CD1c-positive myeloid dendritic cell (primary cell): ENCODE measurements around the gene WARS2.
A peak's percentile ranks its signal among the peaks of the same experiment; 100 is the strongest.
"Not testable (repeated sequence)": the region's sequence is repeated elsewhere in the genome, so short reads cannot be mapped to it uniquely, and the experiment has no call there.

Experiments
- DNase-seq: peaks from one replicate; pipeline ENCODE4 v3.0.0-alpha.2; 2016; ENCODE audit errors: extremely low spot score

Gene WARS2

DNA sequence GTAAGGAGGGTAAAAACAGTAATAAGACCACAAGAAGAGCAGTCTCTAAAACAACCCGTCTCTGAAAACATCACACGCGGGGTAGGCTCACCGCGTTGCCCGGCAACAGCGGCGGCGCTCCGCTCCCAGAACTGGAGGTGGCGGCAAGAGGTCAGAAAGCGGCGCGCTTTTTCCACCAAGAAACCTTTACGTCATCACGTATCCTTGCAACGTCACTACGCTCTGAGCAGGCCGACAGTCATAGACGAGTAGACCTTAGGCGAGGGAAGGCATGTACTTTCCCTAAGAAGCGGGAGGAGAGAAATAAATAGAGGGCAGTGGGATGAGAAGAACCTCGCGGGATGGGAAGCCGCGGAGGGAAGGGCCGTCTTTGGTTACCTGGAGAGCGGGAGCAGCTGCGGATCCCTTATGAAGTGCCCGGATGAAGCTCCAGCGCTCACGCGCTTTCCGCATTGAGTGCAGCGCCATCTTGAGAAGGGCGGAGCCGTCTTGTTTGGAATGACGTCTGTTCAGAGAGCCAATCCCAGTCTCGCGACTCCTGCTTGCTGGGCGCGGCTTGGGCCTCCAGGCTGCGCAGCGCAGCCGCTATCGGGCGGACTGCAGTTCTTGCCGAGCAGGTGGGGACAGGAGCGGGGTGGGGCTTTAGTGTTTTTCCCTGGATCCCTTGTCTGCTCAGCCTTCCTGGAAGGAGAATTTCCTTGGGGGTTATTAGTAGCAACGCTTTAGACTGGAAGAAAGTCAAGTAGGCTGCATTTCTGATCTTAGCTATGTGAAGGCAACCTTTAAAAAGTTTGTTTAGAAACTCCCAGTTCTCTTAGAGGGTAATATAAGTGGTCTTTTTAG is at the start of gene WARS2:
WARS2 (minus strand) TSS at position 477 of the 843 bp plus-strand sequence; CDS start at position 468, 9 bp downstream.
- DNase-seq = peak; percentile 99

DNA sequence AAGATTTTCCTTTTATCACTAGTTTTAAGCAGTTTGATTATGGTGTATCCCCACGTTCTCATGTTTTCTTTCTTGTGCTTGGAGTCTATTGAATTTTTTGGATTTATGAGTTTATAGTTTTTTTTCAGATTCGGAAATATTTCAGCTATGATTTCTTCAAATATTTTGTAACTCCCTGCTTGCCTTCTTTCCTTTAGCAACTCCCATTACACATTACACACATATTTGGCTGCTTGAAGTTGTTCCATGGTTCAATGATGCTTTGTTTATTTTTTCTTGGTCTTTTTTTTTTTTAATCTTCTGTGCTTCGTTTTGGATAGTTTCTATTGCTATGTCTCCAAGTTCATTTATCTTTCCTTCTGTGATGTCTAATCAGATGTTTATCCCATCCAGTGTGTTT is 48.5 kb upstream of the WARS2 start:
- DNase-seq = no peak

DNA sequence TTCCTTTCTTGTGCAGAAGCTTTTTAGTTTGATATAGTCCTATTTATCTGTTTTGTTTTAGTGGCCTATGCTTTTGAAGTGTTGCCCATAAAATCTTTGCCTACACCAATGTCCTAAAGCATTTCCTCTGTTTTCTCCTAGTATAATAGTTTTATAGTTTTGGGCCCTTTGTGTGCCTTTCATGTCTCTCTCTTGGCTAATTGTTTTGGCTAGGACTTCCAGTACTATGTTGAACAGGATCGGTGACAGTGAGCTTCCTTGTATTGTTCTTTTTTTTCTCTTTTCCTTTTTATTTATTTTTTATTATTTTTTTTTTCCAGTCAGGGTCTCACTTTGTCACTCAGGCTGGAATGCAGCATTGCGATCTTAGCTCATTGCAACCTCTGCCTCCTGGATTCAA is 47.0 kb upstream of the WARS2 start:
- DNase-seq = no peak

DNA sequence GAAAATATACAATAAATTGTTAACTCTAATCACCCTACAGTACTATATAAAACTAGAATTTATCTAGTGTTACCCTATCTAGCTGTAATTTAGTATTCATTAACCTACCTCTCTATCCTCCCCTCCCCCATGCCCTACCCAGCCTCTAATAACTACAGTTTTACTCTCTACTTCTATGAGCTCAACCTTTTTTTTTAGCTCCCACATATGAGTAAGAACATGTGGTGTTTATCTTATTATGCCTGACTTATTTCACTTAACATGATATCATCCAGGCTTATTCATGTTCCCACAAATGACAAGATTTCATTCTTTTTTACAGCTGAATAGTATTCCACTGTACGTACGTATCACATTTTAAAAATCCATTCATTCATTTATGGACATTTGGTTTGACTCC is 46.0 kb upstream of the WARS2 start:
- DNase-seq = no peak

DNA sequence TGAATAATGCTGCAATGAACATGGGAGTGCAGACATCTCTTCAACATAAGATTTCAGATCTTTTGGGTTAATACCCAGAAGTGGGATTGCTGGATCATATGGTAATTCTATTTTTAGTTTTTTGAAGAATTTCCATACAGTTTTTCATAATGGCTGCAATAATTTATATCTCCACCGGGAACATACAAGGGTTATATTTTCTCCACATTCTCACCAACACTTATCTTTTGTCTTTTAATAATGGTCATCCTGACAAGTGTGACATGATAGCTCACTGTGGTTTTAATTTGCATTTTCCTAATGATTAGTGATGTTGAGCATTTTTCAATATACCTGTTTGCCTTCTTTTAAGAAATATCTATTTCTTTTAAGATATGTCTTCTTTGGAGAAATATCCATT is 44.5 kb upstream of the WARS2 start:
- DNase-seq = no peak

DNA sequence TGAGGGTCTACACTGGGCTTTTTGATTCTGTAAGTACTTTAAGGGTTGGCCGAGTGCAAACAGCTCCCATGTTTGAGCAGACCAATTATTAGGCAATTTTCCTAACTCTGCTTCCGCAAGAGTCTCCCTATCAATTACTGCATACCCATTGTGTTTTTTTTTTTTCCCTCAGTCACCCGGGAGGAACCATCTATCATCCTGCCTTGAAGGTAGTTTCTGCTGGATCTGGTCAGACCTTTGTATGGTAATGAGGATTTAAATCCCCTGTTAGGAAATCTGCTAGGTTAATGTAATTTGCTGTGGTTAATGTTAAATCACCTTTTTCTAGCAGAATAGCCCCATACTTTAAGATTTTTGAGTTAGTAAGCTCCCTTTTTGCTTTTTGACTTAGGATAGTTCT is 40.8 kb upstream of the WARS2 start:
- DNase-seq = no peak

DNA sequence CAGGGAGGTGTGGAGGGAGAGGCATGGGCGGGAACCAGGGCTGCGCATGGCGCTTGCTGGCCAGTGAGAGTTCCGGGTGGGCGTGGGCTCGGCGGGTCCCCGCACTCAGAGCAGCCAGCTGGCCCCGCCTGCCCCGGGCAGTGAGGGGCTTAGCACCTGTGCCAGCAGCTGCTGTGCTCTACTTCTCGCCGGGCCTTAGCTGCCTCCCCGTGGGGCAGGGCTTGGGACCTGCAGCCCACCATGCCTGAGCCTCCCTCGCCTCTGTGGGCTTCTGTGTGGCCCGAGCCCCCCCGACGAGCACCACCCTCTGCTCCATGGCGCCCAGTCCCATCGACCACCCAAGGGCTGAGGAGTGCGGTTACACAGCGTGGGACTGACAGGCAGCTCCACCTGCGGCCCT is 38.6 kb upstream of the WARS2 start:
- DNase-seq = no peak

DNA sequence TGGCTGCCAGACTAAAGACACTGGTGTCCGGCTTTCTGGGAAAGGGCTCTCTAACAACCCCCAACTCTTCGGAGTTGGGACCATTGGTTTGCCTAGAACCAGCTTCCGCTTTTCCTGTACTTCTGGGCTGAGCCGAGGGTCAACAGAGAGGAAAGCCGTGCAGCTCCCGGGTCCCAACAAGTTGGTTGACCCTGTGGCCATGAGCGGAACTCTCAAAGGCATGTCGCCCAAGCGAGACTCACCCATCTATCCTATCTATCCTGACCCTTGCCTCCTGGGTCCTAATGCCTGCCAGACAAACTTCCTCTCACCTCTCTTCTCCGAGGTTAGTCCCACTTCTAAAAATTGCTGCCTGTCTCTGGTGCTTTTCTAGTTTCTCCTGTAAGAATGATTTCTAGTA is 32.5 kb upstream of the WARS2 start:
- not testable (repeated sequence) for DNase-seq

DNA sequence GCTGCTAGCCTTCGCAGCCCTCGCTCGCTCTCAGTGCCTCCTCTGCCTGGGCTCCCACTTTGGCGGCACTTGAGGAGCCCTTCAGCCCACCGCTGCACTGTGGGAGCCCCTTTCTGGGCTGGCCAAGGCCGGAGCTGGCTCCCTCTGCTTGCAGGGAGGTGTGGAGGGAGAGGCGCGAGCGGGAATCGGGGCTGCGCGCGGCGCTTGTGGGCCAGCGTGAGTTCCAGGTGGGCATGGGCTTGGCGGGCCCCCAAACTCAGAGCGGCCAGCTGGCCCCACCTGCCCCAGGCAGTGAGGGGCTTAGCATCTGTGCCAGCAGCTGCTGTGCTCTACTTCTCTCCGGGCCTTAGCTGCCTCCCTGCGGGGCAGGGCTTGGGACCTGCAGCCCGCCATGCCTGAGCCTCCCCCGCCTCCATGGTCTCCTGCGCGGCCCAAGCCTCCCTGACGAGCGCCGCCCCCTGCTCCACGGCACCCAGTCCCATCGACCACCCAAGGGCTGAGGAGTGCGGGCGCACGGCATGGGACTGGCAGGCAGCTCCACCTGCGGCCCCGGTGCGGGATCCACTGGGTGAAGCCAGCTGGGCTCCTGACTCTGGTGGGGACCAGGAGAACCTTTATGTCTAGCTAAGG is 31.0 kb upstream of the WARS2 start:
- not testable (repeated sequence) for DNase-seq

DNA sequence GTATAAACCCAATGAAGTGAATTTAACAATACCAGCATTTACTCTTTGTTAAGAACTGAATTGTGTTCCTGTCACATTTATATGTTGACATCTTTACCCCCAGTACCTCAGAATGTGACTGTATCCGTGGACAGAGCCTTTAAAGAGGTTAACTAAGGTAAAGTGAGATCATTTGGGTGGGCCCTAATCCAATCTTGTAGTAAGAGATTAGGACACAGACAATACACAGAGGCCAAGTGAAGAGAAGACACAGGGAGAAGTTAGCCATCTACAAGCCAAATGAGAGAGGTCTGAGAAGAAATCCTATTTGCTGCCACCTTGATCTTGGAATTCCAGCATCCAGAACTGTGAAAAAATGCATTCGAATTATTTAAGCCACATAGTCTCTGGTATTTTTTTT is 22.9 kb upstream of the WARS2 start:
- DNase-seq = no peak

DNA sequence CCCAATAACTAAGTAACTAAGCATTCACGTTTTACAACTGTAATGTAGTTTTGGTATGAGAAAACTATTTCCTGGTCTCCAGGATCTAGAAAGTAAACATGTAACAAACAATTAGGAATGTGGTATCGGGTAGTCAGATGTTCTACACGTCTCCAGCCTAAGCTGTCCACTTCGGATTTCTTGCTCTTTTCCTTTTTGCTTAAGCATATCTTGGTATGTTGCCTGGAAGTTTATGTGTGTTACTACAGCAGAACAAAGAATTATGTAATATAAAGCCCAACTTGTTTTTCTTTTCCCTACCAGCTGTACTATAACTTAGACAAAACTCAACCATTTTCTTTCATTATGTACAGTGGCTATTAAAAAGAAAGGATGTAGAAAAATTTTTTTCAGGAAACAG is 20.4 kb upstream of the WARS2 start:
- DNase-seq = no peak

DNA sequence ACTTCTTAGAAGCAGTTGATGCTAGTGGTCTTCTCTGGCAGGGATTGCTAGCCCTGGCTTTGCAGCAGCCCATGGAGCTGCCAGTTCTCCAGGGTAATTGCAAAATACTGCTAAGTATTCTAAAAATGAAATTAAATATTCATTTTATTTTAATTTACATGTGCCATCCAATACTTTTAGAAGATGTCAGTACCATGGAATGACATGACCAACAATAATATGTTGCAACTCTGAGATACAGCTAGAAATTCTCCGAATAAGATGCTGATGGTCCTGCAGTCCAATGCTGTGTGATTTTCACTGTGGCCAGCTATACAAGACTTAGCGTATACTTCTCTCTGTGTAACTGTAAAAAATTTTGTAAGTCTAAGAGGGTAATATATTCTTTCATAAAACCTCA is 20.0 kb upstream of the WARS2 start:
- DNase-seq = no peak

DNA sequence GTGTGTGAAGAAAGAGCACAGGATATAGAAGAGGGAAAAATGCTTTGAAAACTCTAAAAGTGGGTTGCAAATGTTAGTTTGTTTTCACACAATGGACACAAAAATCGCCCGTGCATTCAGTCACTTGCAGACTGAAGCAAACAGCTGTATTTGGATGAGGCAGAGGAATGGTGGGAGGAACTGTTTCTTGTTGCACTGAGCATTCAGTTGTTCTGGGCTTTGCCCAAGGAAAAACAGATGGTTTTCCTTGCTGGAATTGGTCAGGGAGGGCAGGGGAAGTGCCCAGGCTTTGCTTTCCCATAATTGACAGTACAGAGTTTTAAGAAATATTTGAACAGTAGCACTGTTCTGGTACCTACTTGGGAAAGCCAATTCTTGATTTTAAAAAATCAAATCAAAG is 19.5 kb upstream of the WARS2 start:
- DNase-seq = no peak

DNA sequence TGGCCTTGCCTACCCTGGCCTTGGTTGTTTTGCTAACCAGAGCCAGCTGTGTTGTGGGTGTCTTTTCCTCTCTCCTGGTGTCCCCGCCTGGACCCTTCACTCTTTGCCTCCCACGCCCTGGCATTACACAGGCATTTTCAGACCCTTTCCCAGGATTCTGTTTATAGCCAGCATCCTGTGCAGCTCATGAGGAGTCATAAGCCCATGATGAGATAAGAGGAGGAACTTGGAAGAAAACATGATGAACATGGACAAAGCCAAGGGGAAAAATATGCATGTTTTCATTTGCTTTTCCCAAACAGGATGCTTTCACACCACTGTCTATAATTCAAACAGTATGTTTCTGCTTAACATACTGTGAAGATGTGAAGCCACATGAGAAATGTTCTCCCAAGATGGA is 18.7 kb upstream of the WARS2 start:
- no peak for DNase-seq

DNA sequence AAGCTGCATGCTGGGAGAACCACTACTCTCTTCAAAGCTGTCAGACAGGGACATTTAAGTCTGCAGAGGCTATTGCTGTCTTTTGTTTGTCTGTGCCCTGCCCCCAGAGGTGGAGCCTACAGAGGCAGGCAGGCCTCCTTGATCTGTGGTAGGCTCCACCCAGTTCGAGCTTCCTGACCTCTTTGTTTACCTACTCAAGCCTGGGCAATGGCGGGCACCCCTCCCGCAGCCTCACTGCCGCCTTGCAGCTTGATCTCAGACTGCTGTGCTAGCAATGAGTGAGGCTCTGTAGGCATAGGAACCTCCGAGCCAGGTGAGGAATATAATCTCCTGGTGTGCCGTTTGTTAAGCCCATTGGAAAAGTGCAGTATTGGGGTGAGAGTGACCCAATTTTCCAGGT is 16.3 kb upstream of the WARS2 start:
- DNase-seq = not testable (repeated sequence)

DNA sequence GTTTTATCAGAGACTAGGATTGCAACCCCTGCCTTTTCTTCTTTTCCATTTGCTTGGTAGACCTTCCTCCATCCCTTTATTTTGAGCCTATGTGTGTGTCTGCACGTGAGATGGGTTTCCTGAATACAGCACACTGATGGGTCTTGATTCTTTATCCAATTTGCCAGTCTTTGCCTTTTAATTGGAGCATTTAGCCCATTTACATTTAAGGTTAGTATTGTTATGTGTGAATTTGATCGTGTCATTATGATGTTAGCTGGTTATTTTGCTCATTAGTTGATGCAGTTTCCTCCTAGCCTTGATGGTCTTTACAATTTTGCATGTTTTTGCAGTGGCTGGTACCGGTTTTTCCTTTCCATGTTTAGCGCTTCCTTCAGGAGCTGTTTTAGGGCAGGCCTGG is 14.6 kb upstream of the WARS2 start:
- not testable (repeated sequence) for DNase-seq

DNA sequence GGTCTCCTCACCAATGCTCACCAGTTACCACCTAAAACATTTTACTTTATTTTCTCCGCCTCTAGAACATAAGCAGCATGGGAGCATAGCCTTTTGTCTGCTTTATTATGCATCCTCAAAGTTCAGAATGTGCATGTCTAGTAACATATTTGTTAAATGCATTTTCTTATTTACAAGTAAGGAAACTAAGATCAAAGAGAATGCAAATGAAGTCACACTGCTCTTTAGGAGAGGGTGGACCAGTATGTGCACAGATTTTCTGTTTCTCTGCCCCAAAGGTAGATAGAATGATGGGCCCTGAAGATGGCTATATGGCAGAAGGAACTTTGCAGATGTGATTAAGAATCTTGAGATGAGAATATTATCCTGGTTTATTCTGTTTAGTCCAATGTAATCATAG is 9.7 kb upstream of the WARS2 start:
- no peak for DNase-seq

DNA sequence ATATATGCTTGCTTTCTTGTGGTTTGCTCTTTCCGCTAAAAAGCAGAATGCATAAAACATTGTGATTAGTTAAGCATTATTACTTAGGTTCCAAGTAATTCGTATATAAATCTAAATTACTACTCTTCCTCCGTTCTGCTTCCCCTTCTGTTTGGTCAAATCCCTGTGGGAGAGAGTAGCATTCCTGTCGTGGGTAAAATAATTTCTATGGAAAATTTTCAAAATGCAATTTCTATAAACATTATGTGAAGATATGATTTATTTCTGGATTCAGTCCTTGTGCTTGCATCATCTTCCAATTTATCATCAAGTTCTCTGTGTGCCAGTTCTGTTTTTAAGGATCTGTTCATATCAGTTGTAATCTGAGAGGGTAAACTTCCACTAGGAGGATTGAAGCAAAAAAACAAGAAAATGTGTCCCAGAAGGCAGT is 7.2 kb upstream of the WARS2 start:
- DNase-seq = no peak

DNA sequence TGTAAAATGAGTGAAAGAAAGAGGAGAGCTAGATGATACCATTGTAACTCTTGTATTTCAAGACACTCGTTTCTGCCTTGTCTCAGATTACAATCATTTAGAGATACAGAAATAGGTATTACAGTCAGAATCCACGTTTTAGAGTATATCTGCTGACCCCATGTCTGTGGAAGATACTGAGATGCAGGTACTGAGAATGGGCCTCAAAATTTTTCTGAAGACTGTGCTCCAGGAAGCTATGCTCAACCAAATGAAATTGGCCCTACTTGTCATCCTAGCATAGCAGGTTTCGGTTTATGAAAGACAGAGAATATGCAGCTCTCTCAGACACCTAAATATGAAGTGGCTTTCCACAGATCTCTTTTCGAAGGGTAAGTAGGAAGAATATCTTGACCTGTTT is 6.0 kb upstream of the WARS2 start:
- DNase-seq = no peak

DNA sequence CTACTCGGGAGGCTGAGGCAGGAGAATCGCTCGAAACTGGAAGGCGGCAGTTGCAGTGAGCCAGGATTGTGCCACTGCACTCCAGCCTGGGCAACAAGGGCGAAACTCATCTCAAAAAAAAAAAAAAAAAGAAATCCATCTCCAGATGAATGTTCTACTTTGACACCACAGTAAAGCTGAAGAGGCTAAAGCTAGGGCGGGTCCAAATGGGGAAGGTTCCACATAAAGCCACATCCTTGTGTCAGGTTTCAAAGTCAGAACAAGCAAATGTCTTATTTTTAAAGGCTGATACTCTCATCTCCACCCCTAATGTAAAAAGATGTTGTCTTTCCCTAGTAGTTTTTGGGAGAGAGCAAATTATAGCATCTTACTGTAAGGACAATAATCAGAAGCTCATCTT is 4.4 kb upstream of the WARS2 start:
- DNase-seq = no peak

DNA sequence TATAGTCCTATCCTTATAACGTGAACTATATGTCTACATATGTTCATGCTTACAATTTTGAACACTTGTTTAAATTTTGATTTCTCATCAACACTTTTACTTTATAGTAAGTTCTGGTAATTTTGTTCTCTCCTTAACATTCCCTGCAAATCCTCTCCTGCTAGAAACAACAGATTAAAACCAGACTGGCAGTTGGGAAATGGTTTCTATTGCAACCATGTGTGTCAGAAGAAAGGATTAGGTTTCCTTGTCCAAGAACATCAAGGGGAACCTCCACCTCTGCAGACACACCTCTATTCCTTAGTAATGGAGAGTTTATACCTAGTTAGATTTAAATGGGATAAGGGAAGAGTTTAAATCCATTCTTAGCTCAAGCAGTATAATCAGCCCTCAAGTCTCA is 3.3 kb upstream of the WARS2 start:
- no peak for DNase-seq

DNA sequence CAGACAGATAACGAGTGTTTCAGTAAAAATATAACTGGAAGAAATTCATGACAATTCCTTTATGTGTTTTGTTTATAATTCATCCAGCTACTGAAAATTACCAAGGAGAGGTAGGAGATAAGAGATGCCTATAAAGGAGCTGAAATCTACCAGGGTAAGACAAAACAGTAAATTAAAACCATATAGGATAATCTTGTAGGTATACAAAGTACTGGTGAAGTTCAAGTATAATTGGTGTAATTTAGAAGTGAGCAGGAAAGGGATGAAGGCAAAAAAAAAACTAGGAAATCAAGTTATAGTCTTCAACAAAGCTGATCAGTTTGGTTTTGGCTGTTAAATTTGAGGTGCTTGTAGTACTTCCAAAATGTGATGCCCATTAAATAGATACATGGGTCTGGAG is 1.2 kb upstream of the WARS2 start:
- DNase-seq = no peak

DNA sequence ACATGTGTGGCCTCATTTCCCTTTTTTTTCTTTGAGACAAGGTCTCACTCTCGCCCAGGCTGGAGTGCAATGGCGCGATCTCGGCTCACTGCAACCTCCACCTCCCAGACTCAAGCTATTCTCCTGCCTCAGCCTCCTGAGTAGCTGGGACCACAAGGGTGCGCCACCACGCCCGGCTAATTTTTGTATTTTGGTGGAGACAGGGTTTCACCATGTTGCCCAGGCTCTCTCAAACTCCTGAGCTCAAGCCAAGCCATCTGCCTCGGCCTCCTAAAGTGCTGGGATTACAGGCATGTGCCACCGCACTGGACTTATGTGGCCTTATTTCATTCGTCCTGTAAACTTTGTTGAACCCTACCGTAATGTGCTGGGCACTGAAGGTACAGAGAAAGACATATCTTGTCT is 569 bp upstream of the WARS2 start:
- no peak for DNase-seq

DNA sequence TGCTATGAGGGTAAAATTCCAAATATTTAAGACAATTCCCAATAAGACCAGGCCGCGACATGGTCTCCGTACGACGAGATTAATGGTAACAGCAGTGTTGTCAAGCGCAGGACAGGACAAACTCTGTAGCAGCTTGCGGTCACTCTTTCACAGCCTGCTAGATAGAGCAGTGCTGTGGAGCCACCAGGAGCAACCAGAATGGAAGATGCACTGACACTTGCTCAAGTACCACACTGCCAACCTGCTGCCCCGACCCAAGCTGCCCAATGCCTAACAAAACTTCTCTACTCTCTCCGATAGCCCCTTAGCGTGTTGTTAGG is 636 bp downstream of the WARS2 start:
- DNase-seq = no peak
